Measurements from ENCODE around the gene SLC16A4. TPM values are rescaled to one million over a fixed set of nuclear protein-coding genes. Genes with fewer than 3 reads are reported as not detected.
"Not testable (repeated sequence)": the region's sequence is repeated elsewhere in the genome, so short reads cannot be mapped to it uniquely, and the experiment has no call there.

Gene SLC16A4
- 1 to 10 TPM; 1.7 to 9.0 TPM for total RNA-seq

- Histone ChIP-seq H3K36me3 (no peaks in the 10 kb centered on the region), H3K27ac (peak within 1 kb of the TSS; percentile 49 to 50), H3K4me1 (replicated peaks) (no peaks in the 10 kb centered on the region), H3K9me3 (no peaks in the 10 kb centered on the region), H3K4me3 (peak within 1 kb of the TSS; percentile 2 to 8), H3K27me3 (replicated peaks; ENCODE audit: insufficient read depth) (no peaks in the 10 kb centered on the region)
- 9% methylated on average over 8 of the region's 8 CpGs for WGBS
- intact Hi-C loops (cut with DNase I), result loop anchor here (5.0 kb wide), 1 partner anchor 53 kb away; the partner anchor contains the start of gene RBM15
- DNase-seq (ENCODE audit: low spot score), result no peak
- TF ChIP-seq POLR2A (IDR thresholded peaks at IDR 0.05) (peak; percentile 31), CTCF (IDR thresholded peaks at IDR 0.05) (no peak)
These were observed at the start of gene SLC16A4 for GRCh38 chr1:110390692-110391245. Gene SLC16A4 (minus strand): TSS chr1:110391026. CDS start chr1:110389323, 1,703 bp downstream.

GRCh38 chr1:110439873-110440272 is 49.0 kb upstream of the SLC16A4 start:
- H3K27me3 ChIP-seq (replicated peaks; ENCODE audit: insufficient read depth); H3K4me1 ChIP-seq (replicated peaks); DNase-seq (ENCODE audit: low spot score); H3K27ac ChIP-seq; H3K4me3 ChIP-seq; H3K9me3 ChIP-seq; intact Hi-C loops (cut with DNase I); H3K36me3 ChIP-seq: not testable (repeated sequence)
- 85% methylated on average over 3 of the region's 3 CpGs for WGBS

GRCh38 chr1:110438893-110439292 is 48.1 kb upstream of the SLC16A4 start:
- Histone ChIP-seq H3K4me1 (replicated peaks) (no peaks in the 10 kb centered on the region), H3K9me3 (no peaks in the 10 kb centered on the region), H3K27ac (no peak overlapping the region), H3K27me3 (replicated peaks; ENCODE audit: insufficient read depth) (no peaks in the 10 kb centered on the region), H3K4me3 (no peak overlapping the region), H3K36me3 (no peaks in the 10 kb centered on the region)
- intact Hi-C loops (cut with DNase I), result no loop called here
- TF ChIP-seq POLR2AphosphoS5 (IDR thresholded peaks at IDR 0.05) (no peak), CTCF (IDR thresholded peaks at IDR 0.05) (no peak), POLR2A (IDR thresholded peaks at IDR 0.05) (no peak)
- WGBS, result 84% methylated on average over 4 of the region's 4 CpGs
- DNase-seq (ENCODE audit: low spot score), result no peak

GRCh38 chr1:110437645-110438299 is 46.9 kb upstream of the SLC16A4 start:
- H3K27me3 ChIP-seq (replicated peaks; ENCODE audit: insufficient read depth); H3K9me3 ChIP-seq; H3K4me3 ChIP-seq; H3K4me1 ChIP-seq (replicated peaks); DNase-seq (ENCODE audit: low spot score); intact Hi-C loops (cut with DNase I); H3K36me3 ChIP-seq: not testable (repeated sequence)
- H3K27ac ChIP-seq, result peak overlapping the region in 1 of 2 donors; percentile 13
- WGBS, result 87% methylated on average over 9 of the region's 9 CpGs

GRCh38 chr1:110436635-110437034 is 45.8 kb upstream of the SLC16A4 start:
- Histone ChIP-seq H3K27ac (peak overlapping the region; percentile 18 to 29), H3K9me3 (no peaks in the 10 kb centered on the region), H3K27me3 (replicated peaks; ENCODE audit: insufficient read depth) (no peaks in the 10 kb centered on the region), H3K4me1 (replicated peaks) (no peaks in the 10 kb centered on the region), H3K36me3 (no peaks in the 10 kb centered on the region), H3K4me3 (no peak overlapping the region)
- intact Hi-C loops (cut with DNase I), result no loop called here
- DNase-seq (ENCODE audit: low spot score), result no peak
- TF ChIP-seq POLR2AphosphoS5 (IDR thresholded peaks at IDR 0.05), result no peak
- TF ChIP-seq CTCF (IDR thresholded peaks at IDR 0.05), result no peak
- no peak for TF ChIP-seq POLR2A (IDR thresholded peaks at IDR 0.05)
- WGBS, result 37% methylated on average over 7 of the region's 7 CpGs

- H3K27ac ChIP-seq, result no peak overlapping the region
- H3K9me3 ChIP-seq, result no peaks in the 10 kb centered on the region
- WGBS, result 44% methylated on average over 3 of the region's 3 CpGs
- no peaks in the 10 kb centered on the region for H3K27me3 ChIP-seq (replicated peaks; ENCODE audit: insufficient read depth)
- H3K36me3 ChIP-seq, result no peaks in the 10 kb centered on the region
- no peak for TF ChIP-seq CTCF (IDR thresholded peaks at IDR 0.05)
- no peak for TF ChIP-seq POLR2A (IDR thresholded peaks at IDR 0.05)
- no peak for TF ChIP-seq POLR2AphosphoS5 (IDR thresholded peaks at IDR 0.05)
- DNase-seq (ENCODE audit: low spot score), result no peak
- no peaks in the 10 kb centered on the region for H3K4me1 ChIP-seq (replicated peaks)
- intact Hi-C loops (cut with DNase I), result no loop called here
- H3K4me3 ChIP-seq, result no peak overlapping the region
These were observed 44.1 kb upstream of the SLC16A4 start for GRCh38 chr1:110434946-110435345.

Data from prostate gland (tissue), 2 donors.